HepG2 (cell line): ENCODE data around the gene SPSB1. TPM values are rescaled to one million over a fixed set of nuclear protein-coding genes. Genes with fewer than 3 reads are reported as not detected.

ENCODE experiments used
- ATAC-seq: fragments of 200-7000 bp; cut with Tn5 transposase; 3 replicates; pipeline ENCODE4 v1.9.1; 2020; ENCODE audit warnings: mild to moderate bottlenecking, moderate library complexity
- BruUV-seq: library from RNA; stranded (reverse); fragments of 400-500 nt; replicated peaks from 2 replicates; lab custom pipeline; 2021; lab: Mats Ljungman, UMichigan
- CTCF ChIA-PET: fragments of 300-600 bp; formaldehyde crosslinking; extraction: SDS; loops from one replicate; lab custom pipeline; 2021; ENCODE audit warnings: low total read pairs, inconsistent platforms, low intra/inter-chr PET ratio; lab: Yijun Ruan, JAX
- POLR2A ChIA-PET: fragments of 350-600 bp; sonication (Branson Sonifier 250); formaldehyde crosslinking; loops from one replicate; lab custom pipeline; 2020; ENCODE audit warnings: antibody characterized with exemption, inconsistent platforms; lab: Yijun Ruan, JAX
- DNase-seq: peaks from one replicate; pipeline ENCODE4 v3.0.0-alpha.2; 2015; ENCODE audit warnings: low spot score
- FAIRE-seq: peaks from 3 replicates; lab custom pipeline; 2011; peaks lifted over from hg19 to GRCh38; lab: Jason Lieb, UNC
- H2AFZ ChIP-seq: one replicate; pipeline ENCODE4 v1.6.1; 2011; ENCODE audit warnings: low read length, inconsistent platforms
- H3K27ac ChIP-seq: fragments of 300-600 bp; 3 replicates; pipeline ENCODE4 v1.8.0; 2011; ENCODE audit warnings: mixed run types, mild to moderate bottlenecking, mixed read lengths, low read length, inconsistent platforms; ENCODE audit not compliant: insufficient read depth; ENCODE audit errors: extremely low read length
- H3K27me3 ChIP-seq, 2 experiments: fragments of 200-600 bp in 1 of 2; 2 replicates in 1 of 2; 3 replicates in 1 of 2; pipeline versions ENCODE4 v1.6.0 to v1.8.0; 2011; ENCODE audit warnings: low read length in 2 of 2, mild to moderate bottlenecking in 2 of 2, moderate library complexity in 2 of 2, inconsistent platforms in 1 of 2; ENCODE audit not compliant: insufficient read depth in 2 of 2, control insufficient read depth in 1 of 2
- H3K36me3 ChIP-seq, 2 experiments: fragments of 200-600 bp in 1 of 2; replicated peaks in 1 of 2; 2 replicates in 1 of 2; 3 replicates in 1 of 2; pipeline versions ENCODE4 v1.5.1 to v1.8.0; 2011; ENCODE audit warnings: low read length in 2 of 2, inconsistent platforms in 1 of 2; ENCODE audit not compliant: insufficient read depth in 2 of 2, control insufficient read depth in 1 of 2
- H3K4me1 ChIP-seq: 2 replicates; pipeline ENCODE4 v1.5.1; 2012; ENCODE audit warnings: low read length, inconsistent platforms; ENCODE audit not compliant: insufficient read depth
- H3K4me2 ChIP-seq: 2 replicates; pipeline ENCODE4 v1.6.0; 2011; ENCODE audit warnings: low read depth, low read length, inconsistent platforms
- H3K4me3 ChIP-seq, 3 experiments: fragments of 200-600 bp in 1 of 3; sonication (generic), shearing (Covaris generic) in 1 of 3; replicated peaks in 1 of 3; 2 replicates each; pipeline ENCODE4 v1.5.1; 2011 to 2016; ENCODE audit warnings: low read length in 3 of 3, inconsistent platforms in 2 of 3, low read depth in 2 of 3, mild to moderate bottlenecking in 2 of 3, control low read depth in 1 of 3, mixed read lengths in 1 of 3; ENCODE audit not compliant: insufficient read depth in 1 of 3
- H3K79me2 ChIP-seq: one replicate; pipeline ENCODE4 v1.6.1; 2011; ENCODE audit warnings: low read length, inconsistent platforms; ENCODE audit not compliant: insufficient read depth
- H3K9ac ChIP-seq: 2 replicates; pipeline ENCODE4 v1.6.0; 2011; ENCODE audit warnings: mild to moderate bottlenecking, low read depth, low read length, inconsistent platforms; ENCODE audit not compliant: insufficient read depth
- H3K9me3 ChIP-seq: 2 replicates; pipeline ENCODE4 v1.5.1; 2012; ENCODE audit warnings: mild to moderate bottlenecking, low read length
- H4K20me1 ChIP-seq: 2 replicates; pipeline ENCODE4 v1.6.0; 2011; ENCODE audit warnings: inconsistent platforms, mild to moderate bottlenecking, low read length, moderate library complexity; ENCODE audit not compliant: insufficient read depth
- BRF2 ChIP-seq: sonication (generic); formaldehyde crosslinking; IDR thresholded peaks from 2 replicates; pipeline ENCODE4 v1.8.1; 2022; ENCODE audit warnings: mild to moderate bottlenecking, missing genetic modification reagents
- FOXA3 ChIP-seq: IDR thresholded peaks from 2 replicates; pipeline ENCODE4 v1.6.1; 2016; ENCODE audit warnings: missing genetic modification reagents, missing compliant biosample characterization
- MNT ChIP-seq: fragments of 450-650 bp; IDR thresholded peaks from 2 replicates; pipeline ENCODE4 v1.6.1; 2016
- SUZ12 ChIP-seq: fragments of 150-350 bp; IDR thresholded peaks from 2 replicates; pipeline ENCODE4 v1.6.1; 2014; ENCODE audit warnings: low read depth, low read length
- TBP ChIP-seq: sonication (generic); formaldehyde crosslinking; IDR thresholded peaks from 2 replicates; pipeline ENCODE4 v1.5.0; 2020; ENCODE audit warnings: missing genetic modification reagents
- ZNF121 ChIP-seq: sonication (generic); formaldehyde crosslinking; IDR thresholded peaks from 2 replicates; pipeline ENCODE4 v1.5.0; 2020; ENCODE audit warnings: mild to moderate bottlenecking, missing genetic modification reagents
- ZNF3 ChIP-seq: IDR thresholded peaks from 2 replicates; pipeline ENCODE4 v1.7.0; 2017; ENCODE audit warnings: inconsistent platforms
- ZNF549 ChIP-seq: sonication (generic); formaldehyde crosslinking; IDR thresholded peaks from 2 replicates; pipeline ENCODE4 v1.5.0; 2020; ENCODE audit warnings: missing genetic modification reagents
- WGBS: methylation state at CpG from one replicate; pipeline ENCODE4 v1.1.6; 2017; ENCODE audit warnings: low lambda C conversion rate; 5-methylcytosine and 5-hydroxymethylcytosine counted together
- in situ Hi-C: cut with HindIII; loops from 2 replicates; pipeline ENCODE4 v1.10.0; 2017; ENCODE audit warnings: low pct_unique_long_range_greater_than_20kb; ENCODE audit not compliant: extremely low pct_ligation_motif_present
- intact Hi-C: fragments of 100-400 bp; cut with micrococcal nuclease; formaldehyde crosslinking; loops from one replicate; pipeline ENCODE4 v1.10.0; 2022; ENCODE audit not compliant: unreplicated experiment
- polyA plus RNA-seq, 8 experiments: library from polyadenylated mRNA; depleted of rRNA in 3 of 8; stranded (reverse) in 7 of 8; unstranded in 1 of 8; fragments of >200 nt; fragmentation: Illumina TruSeq in 4 of 8; extraction: Trizol in 4 of 8; gene quantifications; 2 replicates each; pipeline versions ENCODE4 v1.2.1 to v1.2.3, GENCODE V29; 2011 to 2016; ENCODE audit warnings: low read depth in 4 of 8, missing spikeins in 1 of 8, mixed read lengths in 1 of 8; ENCODE audit not compliant: insufficient read depth in 1 of 8
- total RNA-seq, 5 experiments: library from RNA; depleted of rRNA; stranded (reverse); fragments of >200 nt; fragmentation: Illumina TruSeq; extraction: Trizol; gene quantifications; 2 replicates each; pipeline ENCODE4 v1.2.3, GENCODE V29; 2016; ENCODE audit warnings: low read depth in 1 of 5

SPSB1 gene
- total and polyA plus RNA-seq, 2 of the 13 experiments (the other 11 are each of a cell fraction or from before 2014, with no cell fraction given): 5.0 to 8.0 TPM

- TF ChIP-seq MNT (no peak), TBP (CRISPR knock-in tag) (no peak)
Observed at GRCh38 chr1:9267352-9267686, 25.4 kb upstream of the SPSB1 start (continued).

GRCh38 chr1:9267827-9268581 lies 24.7 kb upstream of the SPSB1 start:
- no peak overlapping the region for H3K4me3 ChIP-seq
- 95% methylated on average over 7 of the region's 7 CpGs for WGBS
- BruUV-seq: no TSS peak
- no peaks in the 10 kb centered on the region; the same call in 1 of the 2 replicates for H3K4me1 ChIP-seq
- peaks cover 2 to 9% of the 10 kb centered on the region in 2 experiments; a peak in 2 of 5 replicates for H3K36me3 ChIP-seq
- H4K20me1 ChIP-seq: no peaks in the 10 kb centered on the region
- no peaks in the 10 kb centered on the region for H3K27me3 ChIP-seq
- no peaks in the 10 kb centered on the region for H3K79me2 ChIP-seq
- in situ Hi-C loops: no loop called here
- no peak for FAIRE-seq
- ChIA-PET CTCF (interaction anchor here (2.3 to 3.7 kb wide), 2 partner anchors 187 to 223 kb away, joined by 17 to 28 read pairs; no protein-coding TSS in a partner anchor), POLR2A (no interaction called here)
- H3K27ac ChIP-seq: no peak overlapping the region
- ATAC-seq: no peak
- no peaks in the 10 kb centered on the region for H3K9me3 ChIP-seq
- H3K4me2 ChIP-seq: no peak overlapping the region
- no peak overlapping the region for H2AFZ ChIP-seq
- no peak overlapping the region for H3K9ac ChIP-seq
- no peak for TF ChIP-seq FOXA3
- no peak for TF ChIP-seq ZNF3
- TF ChIP-seq BRF2 (CRISPR knock-in tag): no peak
- TF ChIP-seq SUZ12: no peak
- TF ChIP-seq ZNF549: no peak
- peak; percentile 81 for TF ChIP-seq ZNF121 (CRISPR knock-in tag)
- TF ChIP-seq, all 625 proteins: peak for 1
- DNase-seq: no peak
- intact Hi-C loops: loop anchor here (1.0 to 2.0 kb wide), 2 partner anchors 21 to 223 kb away; no protein-coding TSS in a partner anchor
